H1 (cell line): Measurements from ENCODE around the gene S1PR3. TPM values are rescaled to one million over a fixed set of nuclear protein-coding genes. Genes with fewer than 3 reads are reported as not detected.

Experiments used
- CTCF ChIA-PET: fragments of 300-600 bp; sonication (Branson Sonifier 250); formaldehyde crosslinking; loops from one replicate; lab custom pipeline; 2021; ENCODE audit not compliant: partially characterized antibody; lab: Charles Lee
- POLR2A ChIA-PET: fragments of 300-600 bp; sonication (Branson Sonifier 250); formaldehyde crosslinking; loops from one replicate; lab custom pipeline; 2021; ENCODE audit warnings: inconsistent platforms; ENCODE audit not compliant: partially characterized antibody; lab: Charles Lee
- DNase-seq, 2 experiments: peaks; one replicate each; pipeline versions ENCODE4 v3.0.0 to v3.0.0-alpha.2; 2010 to 2022; ENCODE audit warnings: low spot score in 2 of 2, low read depth in 1 of 2, mixed read lengths in 1 of 2
- FAIRE-seq: peaks from 2 replicates; lab custom pipeline; 2011; peaks lifted over from hg19 to GRCh38; lab: Jason Lieb, UNC
- H2AFZ ChIP-seq: 2 replicates; pipeline ENCODE4 v1.8.1; 2012; ENCODE audit warnings: low read length, inconsistent platforms
- H2AK5ac ChIP-seq: 2 replicates; pipeline ENCODE4 v1.6.1; 2013; ENCODE audit warnings: low read depth, low read length
- H2BK120ac ChIP-seq: replicated peaks from 2 replicates; pipeline ENCODE3; 2013; ENCODE audit warnings: low read depth, low read length, inconsistent platforms
- H2BK12ac ChIP-seq: 2 replicates; pipeline ENCODE4 v1.6.1; 2013; ENCODE audit warnings: low read depth, low read length
- H2BK15ac ChIP-seq: 2 replicates; pipeline ENCODE4 v1.6.1; 2013; ENCODE audit warnings: low read length
- H2BK20ac ChIP-seq: 2 replicates; pipeline ENCODE4 v1.6.1; 2013; ENCODE audit warnings: low read length
- H2BK5ac ChIP-seq: 2 replicates; pipeline ENCODE4 v1.6.1; 2013; ENCODE audit warnings: low read depth, low read length
- H3K14ac ChIP-seq: 2 replicates; pipeline ENCODE4 v1.6.1; 2013; ENCODE audit warnings: inconsistent platforms; ENCODE audit not compliant: insufficient read length
- H3K18ac ChIP-seq: 2 replicates; pipeline ENCODE4 v1.6.1; 2013; ENCODE audit warnings: low read length; ENCODE audit errors: extremely low read depth
- H3K23ac ChIP-seq: 2 replicates; pipeline ENCODE4 v1.6.1; 2013; ENCODE audit warnings: inconsistent platforms; ENCODE audit not compliant: insufficient read length
- H3K23me2 ChIP-seq: 2 replicates; pipeline ENCODE4 v1.6.1; 2013; ENCODE audit warnings: low read depth, low read length
- H3K27ac ChIP-seq: 2 replicates; pipeline ENCODE4 v1.6.1; 2011; ENCODE audit warnings: low read depth, low read length, inconsistent platforms
- H3K27me3 ChIP-seq, 4 experiments: replicated peaks in 1 of 4; 1 replicate in 1 of 4; 2 replicates in 3 of 4; pipeline versions ENCODE4 v1.6.1 to v1.8.1; 2011 to 2013; ENCODE audit warnings: low read length in 3 of 4, mild to moderate bottlenecking in 3 of 4, inconsistent platforms in 2 of 4, mixed read lengths in 2 of 4, moderate library complexity in 1 of 4; ENCODE audit not compliant: control insufficient read depth in 3 of 4, insufficient read depth in 3 of 4; ENCODE audit errors: extremely low read depth in 1 of 4
- H3K36me3 ChIP-seq, 4 experiments: 2 replicates each; pipeline versions ENCODE4 v1.6.1 to v1.8.1; 2011 to 2013; ENCODE audit warnings: mild to moderate bottlenecking in 4 of 4, low read length in 3 of 4, moderate library complexity in 2 of 4, control low read depth in 1 of 4, inconsistent platforms in 1 of 4; ENCODE audit not compliant: insufficient read depth in 4 of 4, control insufficient read depth in 2 of 4
- H3K4ac ChIP-seq: replicated peaks from 2 replicates; pipeline ENCODE3; 2013; ENCODE audit warnings: low read length, low read depth, mixed read lengths, inconsistent platforms; ENCODE audit not compliant: insufficient read length
- H3K4me1 ChIP-seq, 4 experiments: replicated peaks in 1 of 4; 1 replicate in 1 of 4; 2 replicates in 3 of 4; pipeline versions ENCODE4 v1.6.1 to v1.8.1; 2011 to 2013; ENCODE audit warnings: low read length in 3 of 4, inconsistent platforms in 2 of 4, mixed read lengths in 1 of 4; ENCODE audit not compliant: insufficient read depth in 4 of 4, control insufficient read depth in 3 of 4
- H3K4me2 ChIP-seq, 2 experiments: 2 replicates each; pipeline versions ENCODE4 v1.6.1 to v1.8.1; 2011 to 2013; ENCODE audit warnings: low read depth in 2 of 2, low read length in 2 of 2, control low read depth in 1 of 2, inconsistent platforms in 1 of 2, mild to moderate bottlenecking in 1 of 2; ENCODE audit not compliant: insufficient read depth in 1 of 2
- H3K4me3 ChIP-seq, 4 experiments: fragments of 200-600, 300-600 bp in 1 of 4; sonication (generic), shearing (Covaris generic), sonication (Bioruptor Twin) in 1 of 4; 2 replicates each; pipeline versions ENCODE4 v1.5.1 to v1.8.1; 2011 to 2016; ENCODE audit warnings: low read length in 4 of 4, low read depth in 3 of 4, control low read depth in 2 of 4, inconsistent platforms in 2 of 4, mild to moderate bottlenecking in 2 of 4, mixed read lengths in 1 of 4, moderate library complexity in 1 of 4; ENCODE audit not compliant: insufficient read depth in 2 of 4; ENCODE audit errors: extremely low read depth in 1 of 4
- H3K56ac ChIP-seq: replicated peaks from 2 replicates; pipeline ENCODE3; 2013; ENCODE audit warnings: low read depth, mild to moderate bottlenecking, mixed read lengths, low read length, inconsistent platforms; ENCODE audit not compliant: insufficient read length
- H3K79me1 ChIP-seq: 2 replicates; pipeline ENCODE4 v1.6.1; 2013; ENCODE audit warnings: low read depth, low read length, control low read depth
- H3K79me2 ChIP-seq, 2 experiments: 2 replicates each; pipeline versions ENCODE4 v1.6.1 to v1.8.1; 2012 to 2013; ENCODE audit warnings: low read length in 2 of 2, mild to moderate bottlenecking in 2 of 2, inconsistent platforms in 1 of 2; ENCODE audit not compliant: insufficient read depth in 2 of 2, control insufficient read depth in 1 of 2
- H3K9ac ChIP-seq, 4 experiments: replicated peaks in 1 of 4; 1 replicate in 1 of 4; 2 replicates in 3 of 4; pipeline versions ENCODE4 v1.6.1 to v1.8.1; 2011 to 2013; ENCODE audit warnings: low read depth in 3 of 4, low read length in 3 of 4, control low read depth in 2 of 4, mild to moderate bottlenecking in 2 of 4, moderate library complexity in 2 of 4, inconsistent platforms in 1 of 4; ENCODE audit errors: extremely low read depth in 1 of 4
- H3K9me3 ChIP-seq, 2 experiments: 2 replicates each; pipeline versions ENCODE4 v1.6.1 to v1.8.1; 2012 to 2013; ENCODE audit warnings: mild to moderate bottlenecking in 2 of 2, moderate library complexity in 2 of 2, control low read depth in 1 of 2, inconsistent platforms in 1 of 2, low read depth in 1 of 2, low read length in 1 of 2, mixed read lengths in 1 of 2; ENCODE audit not compliant: insufficient read depth in 2 of 2
- H4K20me1 ChIP-seq, 2 experiments: replicated peaks in 1 of 2; 2 replicates each; pipeline versions ENCODE3 to v1.8.1; 2011 to 2013; ENCODE audit warnings: inconsistent platforms in 2 of 2, low read length in 2 of 2, mild to moderate bottlenecking in 1 of 2; ENCODE audit not compliant: insufficient read depth in 2 of 2, control insufficient read depth in 1 of 2
- H4K5ac ChIP-seq: 2 replicates; pipeline ENCODE4 v1.6.1; 2013; ENCODE audit warnings: low read length, low read depth, mixed read lengths, inconsistent platforms; ENCODE audit not compliant: insufficient read length
- H4K8ac ChIP-seq: 2 replicates; pipeline ENCODE4 v1.8.0; 2013; ENCODE audit warnings: mild to moderate bottlenecking, moderate library complexity, low read length, inconsistent platforms; ENCODE audit not compliant: insufficient read depth; ENCODE audit errors: extremely low read depth
- H4K91ac ChIP-seq: replicated peaks from 2 replicates; pipeline ENCODE3; 2013; ENCODE audit warnings: low read length, mixed read lengths, inconsistent platforms; ENCODE audit not compliant: insufficient read length
- RFX5 ChIP-seq: IDR thresholded peaks from 2 replicates; pipeline ENCODE4 v1.6.1; 2011; ENCODE audit warnings: low read depth, low read length, improper control_type of control experiment, borderline replicate concordance
- WGBS, 2 experiments: shearing (Covaris generic) in 1 of 2; methylation state at CpG; one replicate each; pipeline versions ENCODE4 v1.1.6 to v1.1.7; 2013 to 2015; ENCODE audit warnings: low lambda C conversion rate in 2 of 2, mixed read lengths in 2 of 2, inconsistent platforms in 1 of 2, low coverage in 1 of 2, missing lambda C conversion rate in 1 of 2; ENCODE audit not compliant: insufficient replicate concordance in 2 of 2, insufficient coverage in 1 of 2, insufficient read length in 1 of 2; ENCODE audit errors: extremely low coverage in 1 of 2, missing lambda C conversion rate in 1 of 2; 5-methylcytosine and 5-hydroxymethylcytosine counted together
- polyA plus RNA-seq, 7 experiments: library from polyadenylated mRNA; depleted of rRNA in 3 of 7; stranded (reverse) in 5 of 7; unstranded in 2 of 7; fragments of >200 nt in 5 of 7; fragments of 200-250 nt in 2 of 7; gene quantifications; 1 replicate in 5 of 7; 2 replicates in 1 of 7; 4 replicates in 1 of 7; pipeline versions ENCODE4 v1.2.1 to v1.2.3, GENCODE V29; 2011 to 2013; ENCODE audit warnings: missing spikeins in 2 of 7, mixed read lengths in 2 of 7
- total RNA-seq: library from RNA; stranded (reverse); fragmentation: NEBNext Ultra II Directional; extraction: Animal tissue kit (Norgen Biotek cat#: 25700); gene quantifications from 2 replicates; pipeline ENCODE4 v1.2.1, GENCODE V29; 2021

Gene S1PR3
- total and polyA plus RNA-seq, 2 of the 8 experiments (the other 6 are each of a cell fraction or from before 2014, with no cell fraction given), result 3.7 to 6.4 TPM

- CTCF ChIA-PET, result interaction anchor here (1.0 kb wide), 2 partner anchors 10 to 406 kb away, joined by 3 read pairs; no protein-coding TSS in a partner anchor
- H2BK15ac ChIP-seq, result no peak overlapping the region
Measured at GRCh38 chr9:89002987-89003386, 11.7 kb downstream of the S1PR3 start.

More at GRCh38 chr9:89002987-89003386, 11.7 kb downstream of the S1PR3 start:
- Histone ChIP-seq H4K5ac (no peak overlapping the region), H3K4me1 (peaks cover 2 to 10% (median 3%) of the 10 kb centered on the region in 4 experiments; a peak in 5 of 7 replicates), H3K23ac (no peak overlapping the region), H3K18ac (no peak overlapping the region), H3K4ac (no peak overlapping the region), H3K23me2 (no peaks in the 10 kb centered on the region), H2BK12ac (no peak overlapping the region), H4K91ac (no peak overlapping the region), H3K36me3 (peaks cover 0 to 7% (median 0%) of the 10 kb centered on the region in 4 experiments; a peak in 1 of 8 replicates), H3K9me3 (no peaks in the 10 kb centered on the region), H2BK20ac (no peak overlapping the region), H3K27ac (no peak overlapping the region), H4K8ac (no peak overlapping the region), H2BK120ac (no peak overlapping the region), H3K79me2 (no peaks in the 10 kb centered on the region), H4K20me1 (peaks cover 0 to 6% of the 10 kb centered on the region in 2 experiments), H2AFZ (no peak overlapping the region), H3K4me2 (no peak overlapping the region), H3K14ac (no peak overlapping the region), H3K56ac (no peak overlapping the region), H2BK5ac (no peak overlapping the region), H3K79me1 (no peaks in the 10 kb centered on the region), H2AK5ac (no peak overlapping the region), H3K9ac (no peak overlapping the region), H3K4me3 (no peak overlapping the region), H3K27me3 (no peaks in the 10 kb centered on the region)
- FAIRE-seq, result no peak
- TF ChIP-seq RFX5, result no peak
- DNase-seq, result no peak
- WGBS, 2 experiments, result 85% methylated on average over 6 of the region's 6 CpGs; no CpG with 5 or more reads in 1 of the 2 experiments
- POLR2A ChIA-PET, result no interaction called here
